AG09319 (cell line): Measurements from ENCODE around the gene RALGPS1.
"Not testable (repeated sequence)": the region's sequence is repeated elsewhere in the genome, so short reads cannot be mapped to it uniquely, and the experiment has no call there.

Source experiments
- DNase-seq: peaks from one replicate; pipeline ENCODE4 v3.0.0-alpha.2; 2010; ENCODE audit warnings: low read depth; ENCODE audit errors: extremely low read depth
- TF ChIP-seq, protein P1 (sequence below): IDR thresholded peaks from 2 replicates; pipeline ENCODE4 v1.5.1; 2011; ENCODE audit warnings: low read depth, mild to moderate bottlenecking, inconsistent platforms, low read length, moderate library complexity

The RALGPS1 gene

DNA sequence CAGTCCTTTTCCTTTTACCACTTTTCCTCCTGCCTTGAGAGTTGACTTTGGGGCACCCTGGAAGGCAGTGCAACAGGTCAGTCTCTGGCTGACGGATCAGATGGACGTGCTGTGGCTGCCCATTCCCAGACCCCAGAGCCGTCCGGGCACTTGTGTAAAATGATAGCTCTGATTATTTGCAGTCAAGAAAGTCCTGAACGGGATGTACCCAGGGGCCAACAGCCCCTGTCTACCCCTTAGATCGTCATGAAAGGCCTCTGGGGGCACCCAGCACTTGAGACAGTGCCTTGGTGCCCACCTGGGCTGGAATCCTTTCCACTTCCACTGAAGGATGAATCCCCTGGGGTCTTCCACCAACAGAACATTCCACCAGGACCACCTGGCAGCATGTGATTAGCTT, 225.6 kb downstream of the RALGPS1 start:
- DNase-seq, result no peak
- TF ChIP-seq, protein P1, sequence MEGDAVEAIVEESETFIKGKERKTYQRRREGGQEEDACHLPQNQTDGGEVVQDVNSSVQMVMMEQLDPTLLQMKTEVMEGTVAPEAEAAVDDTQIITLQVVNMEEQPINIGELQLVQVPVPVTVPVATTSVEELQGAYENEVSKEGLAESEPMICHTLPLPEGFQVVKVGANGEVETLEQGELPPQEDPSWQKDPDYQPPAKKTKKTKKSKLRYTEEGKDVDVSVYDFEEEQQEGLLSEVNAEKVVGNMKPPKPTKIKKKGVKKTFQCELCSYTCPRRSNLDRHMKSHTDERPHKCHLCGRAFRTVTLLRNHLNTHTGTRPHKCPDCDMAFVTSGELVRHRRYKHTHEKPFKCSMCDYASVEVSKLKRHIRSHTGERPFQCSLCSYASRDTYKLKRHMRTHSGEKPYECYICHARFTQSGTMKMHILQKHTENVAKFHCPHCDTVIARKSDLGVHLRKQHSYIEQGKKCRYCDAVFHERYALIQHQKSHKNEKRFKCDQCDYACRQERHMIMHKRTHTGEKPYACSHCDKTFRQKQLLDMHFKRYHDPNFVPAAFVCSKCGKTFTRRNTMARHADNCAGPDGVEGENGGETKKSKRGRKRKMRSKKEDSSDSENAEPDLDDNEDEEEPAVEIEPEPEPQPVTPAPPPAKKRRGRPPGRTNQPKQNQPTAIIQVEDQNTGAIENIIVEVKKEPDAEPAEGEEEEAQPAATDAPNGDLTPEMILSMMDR, result no peak

DNA sequence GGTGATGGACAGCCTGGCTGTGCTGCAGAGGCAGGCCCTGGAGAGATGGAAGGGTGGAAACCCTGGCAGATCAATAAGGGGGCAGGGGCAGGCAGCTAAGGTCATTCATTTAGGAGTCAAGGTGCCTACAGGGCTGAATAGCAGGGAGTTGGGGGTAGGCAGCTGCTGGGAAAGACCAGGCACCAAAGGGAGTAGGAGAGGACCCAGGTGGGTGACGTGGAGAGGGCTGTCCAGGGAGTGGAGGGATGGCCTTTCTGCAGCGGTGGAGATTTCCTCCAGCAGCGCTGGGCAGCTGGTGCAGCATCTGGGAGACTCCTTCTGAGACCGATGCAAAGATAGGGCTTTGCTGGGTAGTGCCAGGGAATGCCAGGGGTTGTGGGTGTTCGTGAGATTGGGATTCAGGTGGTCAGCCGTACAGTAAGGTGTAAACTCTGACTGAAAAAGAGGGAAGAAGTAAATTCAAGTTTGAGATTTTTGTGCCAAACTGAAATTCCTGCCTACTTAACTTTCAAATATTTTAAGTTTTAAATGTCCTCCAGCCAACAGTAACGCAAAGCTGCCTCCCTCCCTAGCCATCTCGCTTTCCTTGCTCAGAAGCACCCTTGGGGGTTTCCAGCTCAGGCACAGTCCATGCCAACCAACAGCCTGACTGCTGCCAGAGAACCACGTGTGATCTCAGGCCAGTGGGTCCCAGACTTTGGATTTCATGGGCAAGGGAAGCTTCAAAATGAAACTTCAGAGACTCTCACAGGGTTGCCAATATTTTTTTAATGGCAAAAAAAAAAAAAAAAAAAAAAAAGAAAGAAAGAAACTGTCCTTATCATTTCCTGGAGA, 226.5 kb downstream of the RALGPS1 start:
- no peak for DNase-seq
- TF ChIP-seq, protein P1, result no peak

DNA sequence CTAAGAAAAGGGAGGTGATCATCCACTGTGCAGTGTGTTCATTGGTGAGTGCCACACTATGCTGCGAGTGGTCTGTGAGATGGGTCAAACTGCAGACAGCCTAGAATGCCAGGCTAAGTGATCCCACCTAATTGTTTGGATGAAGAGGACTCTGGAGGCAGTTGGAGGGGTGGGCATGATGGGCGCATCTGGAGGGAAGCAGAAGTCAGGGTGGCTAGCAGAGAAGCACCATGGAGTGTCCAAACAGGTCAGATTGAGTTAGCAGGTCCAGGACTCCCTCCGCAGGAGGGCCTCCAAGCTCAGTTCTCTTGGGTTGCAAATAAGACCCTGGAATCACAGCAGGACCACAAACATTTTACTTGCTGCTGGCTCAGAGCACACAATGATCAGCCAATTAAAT, 227.7 kb downstream of the RALGPS1 start:
- DNase-seq, result no peak
- TF ChIP-seq, protein P1, result no peak

DNA sequence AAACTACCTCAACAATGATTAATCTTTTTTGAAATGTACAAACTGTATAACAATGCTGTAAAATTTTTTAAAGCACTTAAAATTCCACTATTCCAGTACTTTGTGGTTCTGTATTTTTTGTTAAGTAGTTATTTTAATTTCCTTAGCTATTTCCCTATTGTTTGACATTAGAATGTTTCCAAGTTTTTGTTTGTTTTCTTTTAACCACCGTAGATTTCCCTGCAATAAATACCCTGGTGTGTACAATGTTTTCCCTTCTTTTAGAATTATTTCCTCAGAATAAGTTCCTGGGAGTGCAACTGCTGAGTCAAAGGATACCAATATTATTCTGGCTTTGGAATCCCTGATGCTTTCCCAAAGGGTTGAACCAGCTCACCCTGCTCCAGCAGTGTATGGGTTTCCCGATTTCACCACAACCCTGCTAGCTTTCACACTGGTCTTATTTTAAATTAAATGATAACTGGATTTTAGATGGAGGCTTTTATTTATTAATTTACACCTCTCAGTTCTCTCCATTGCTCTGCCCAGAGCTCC, 228.4 kb downstream of the RALGPS1 start:
- no peak for DNase-seq
- TF ChIP-seq, protein P1, result no peak

DNA sequence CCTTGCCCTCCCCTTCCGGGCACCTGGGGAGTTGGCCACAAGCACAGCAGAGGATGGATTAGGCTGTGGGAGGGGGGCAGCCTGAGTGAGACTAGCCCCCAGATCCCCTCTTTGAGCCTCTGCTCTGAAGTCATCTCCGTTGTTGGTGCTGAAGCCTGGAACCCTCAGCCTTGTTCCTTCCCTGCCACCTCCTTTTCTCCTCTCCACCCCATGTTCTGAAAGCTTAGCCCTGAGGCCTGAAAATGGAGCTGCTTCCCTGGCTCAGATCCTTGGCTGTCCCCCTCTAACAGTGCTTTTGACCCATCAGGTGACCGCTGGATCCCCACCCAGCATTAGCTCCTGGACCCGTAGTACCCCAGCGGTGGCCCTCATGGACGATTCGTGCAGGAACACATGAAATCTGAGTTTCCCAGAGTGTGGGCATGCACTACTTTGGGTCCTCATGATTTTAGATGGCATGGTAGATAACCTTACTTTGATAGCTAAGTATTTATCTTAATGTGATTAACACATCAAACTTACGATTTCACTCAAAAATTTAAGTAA, 229.4 kb downstream of the RALGPS1 start:
- TF ChIP-seq, protein P1, result no peak
- DNase-seq, result no peak

DNA sequence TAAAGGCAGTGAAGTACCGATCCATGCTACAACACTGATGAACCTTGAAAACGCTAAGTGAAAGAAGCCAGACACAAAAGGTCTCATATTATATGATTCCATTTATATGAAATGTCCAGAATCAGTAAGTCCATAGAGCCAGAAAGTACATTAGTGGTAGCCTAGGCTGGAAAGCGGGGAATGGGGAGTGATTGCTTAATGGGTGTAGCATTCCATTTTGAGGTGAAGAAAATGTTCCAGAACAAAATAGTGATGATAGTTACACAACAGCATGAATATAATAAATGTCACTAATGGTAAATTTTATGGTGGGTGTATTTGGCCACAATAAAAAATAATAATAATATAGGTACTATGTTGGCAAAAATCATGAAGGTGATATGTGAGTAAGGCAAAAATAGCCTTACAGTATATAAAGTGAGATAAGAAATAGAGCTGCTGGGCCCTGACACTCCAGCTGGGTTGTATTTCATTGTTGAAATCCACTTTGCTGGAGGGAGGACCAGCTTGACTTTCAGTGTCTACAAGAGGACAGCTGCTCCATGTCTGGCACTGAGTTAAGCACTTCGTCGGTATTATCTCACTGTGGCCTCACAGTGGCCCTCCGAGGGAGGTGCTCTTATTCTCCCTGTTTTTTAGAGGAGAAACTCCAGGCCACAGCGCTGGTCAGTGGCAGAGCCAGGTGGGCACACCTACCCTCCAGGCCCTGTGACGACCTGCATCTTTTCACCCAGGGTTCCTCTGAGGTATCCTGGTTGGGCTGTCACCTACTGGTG, 230.3 kb downstream of the RALGPS1 start:
- DNase-seq, result no peak
- TF ChIP-seq, protein P1, result no peak

DNA sequence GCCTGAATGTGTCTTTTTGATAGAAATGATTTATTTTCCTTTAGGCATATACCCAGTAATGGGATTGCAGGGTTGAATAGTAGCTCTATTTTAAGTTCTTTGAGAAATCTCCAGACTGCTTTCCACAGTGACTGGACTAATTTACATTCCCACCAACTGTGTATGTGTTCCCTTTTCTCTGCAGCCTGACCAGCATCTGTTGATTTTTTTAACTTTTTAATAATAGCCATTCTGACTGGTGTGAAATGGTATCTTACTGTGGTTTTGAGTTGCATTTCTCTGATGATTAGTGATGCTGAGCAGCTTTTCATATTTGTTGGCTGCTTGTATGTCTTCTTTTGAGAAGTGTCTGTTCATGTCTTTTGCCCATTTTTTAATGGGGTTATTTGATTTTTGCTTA, 232.3 kb downstream of the RALGPS1 start:
- not testable (repeated sequence) for DNase-seq
